Measurements from ENCODE around the gene NT5DC2.

NT5DC2 gene

GRCh38 chr3:52490035-52490938 lies 43.4 kb downstream of the NT5DC2 start:
- H3K4me3 ChIP-seq (ENCODE audit: low read depth, low read length) = no peak overlapping the region

DNA sequence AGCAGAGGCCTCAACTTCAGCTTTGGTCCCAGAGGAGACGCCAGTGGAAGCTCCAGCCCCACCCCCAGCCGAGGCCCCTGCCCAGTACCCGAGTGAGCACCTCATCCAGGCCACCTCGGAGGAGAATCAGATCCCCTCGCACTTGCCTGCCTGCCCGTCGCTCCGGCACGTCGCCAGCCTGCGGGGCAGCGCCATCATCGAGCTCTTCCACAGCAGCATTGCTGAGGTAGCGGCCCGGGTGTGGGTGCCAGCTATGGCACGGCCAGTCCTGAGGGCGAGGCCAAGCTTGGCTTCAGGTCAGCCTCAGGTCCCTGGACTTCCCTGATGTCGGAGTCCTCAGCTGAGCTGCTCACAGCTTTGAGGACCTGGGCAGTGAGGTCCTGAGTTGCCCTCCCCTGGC lies 44.2 kb downstream of the NT5DC2 start:
- no peak overlapping the region for H3K4me3 ChIP-seq (ENCODE audit: low read depth, low read length)

GRCh38 chr3:52488746-52489145 lies 44.9 kb downstream of the NT5DC2 start:
- H3K4me3 ChIP-seq (ENCODE audit: low read depth, low read length) = no peak overlapping the region

DNA sequence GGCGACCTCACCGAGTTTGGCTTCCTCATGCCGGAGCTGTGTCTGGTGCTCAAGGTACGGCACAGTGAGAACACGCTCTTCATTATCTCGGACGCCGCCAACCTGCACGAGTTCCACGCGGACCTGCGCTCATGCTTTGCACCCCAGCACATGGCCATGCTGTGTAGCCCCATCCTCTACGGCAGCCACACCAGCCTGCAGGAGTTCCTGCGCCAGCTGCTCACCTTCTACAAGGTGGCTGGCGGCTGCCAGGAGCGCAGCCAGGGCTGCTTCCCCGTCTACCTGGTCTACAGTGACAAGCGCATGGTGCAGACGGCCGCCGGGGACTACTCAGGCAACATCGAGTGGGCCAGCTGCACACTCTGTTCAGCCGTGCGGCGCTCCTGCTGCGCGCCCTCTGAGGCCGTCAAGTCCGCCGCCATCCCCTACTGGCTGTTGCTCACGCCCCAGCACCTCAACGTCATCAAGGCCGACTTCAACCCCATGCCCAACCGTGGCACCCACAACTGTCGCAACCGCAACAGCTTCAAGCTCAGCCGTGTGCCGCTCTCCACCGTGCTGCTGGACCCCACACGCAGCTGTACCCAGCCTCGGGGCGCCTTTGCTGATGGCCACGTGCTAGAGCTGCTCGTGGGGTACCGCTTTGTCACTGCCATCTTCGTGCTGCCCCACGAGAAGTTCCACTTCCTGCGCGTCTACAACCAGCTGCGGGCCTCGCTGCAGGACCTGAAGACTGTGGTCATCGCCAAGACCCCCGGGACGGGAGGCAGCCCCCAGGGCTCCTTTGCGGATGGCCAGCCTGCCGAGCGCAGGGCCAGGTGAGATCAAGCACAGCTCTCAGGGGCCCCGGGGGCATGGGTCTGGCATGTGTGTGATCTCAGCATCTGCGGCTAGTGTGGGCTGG lies 45.6 kb downstream of the NT5DC2 start:
- H3K4me3 ChIP-seq (ENCODE audit: low read depth, low read length) = no peak overlapping the region

DNA sequence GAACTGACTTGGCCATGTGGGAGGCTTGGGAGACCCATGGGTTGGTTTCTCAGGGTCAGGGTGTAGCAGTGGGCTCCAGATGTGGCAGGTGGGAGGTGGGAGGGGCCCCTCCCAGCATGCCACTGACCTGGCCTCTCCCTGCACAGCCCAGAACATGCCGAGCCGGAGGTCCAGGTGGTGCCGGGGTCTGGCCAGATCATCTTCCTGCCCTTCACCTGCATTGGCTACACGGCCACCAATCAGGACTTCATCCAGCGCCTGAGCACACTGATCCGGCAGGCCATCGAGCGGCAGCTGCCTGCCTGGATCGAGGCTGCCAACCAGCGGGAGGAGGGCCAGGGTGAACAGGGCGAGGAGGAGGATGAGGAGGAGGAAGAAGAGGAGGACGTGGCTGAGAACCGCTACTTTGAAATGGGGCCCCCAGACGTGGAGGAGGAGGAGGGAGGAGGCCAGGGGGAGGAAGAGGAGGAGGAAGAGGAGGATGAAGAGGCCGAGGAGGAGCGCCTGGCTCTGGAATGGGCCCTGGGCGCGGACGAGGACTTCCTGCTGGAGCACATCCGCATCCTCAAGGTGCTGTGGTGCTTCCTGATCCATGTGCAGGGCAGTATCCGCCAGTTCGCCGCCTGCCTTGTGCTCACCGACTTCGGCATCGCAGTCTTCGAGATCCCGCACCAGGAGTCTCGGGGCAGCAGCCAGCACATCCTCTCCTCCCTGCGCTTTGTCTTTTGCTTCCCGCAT lies 46.4 kb downstream of the NT5DC2 start:
- no peak overlapping the region for H3K4me3 ChIP-seq (ENCODE audit: low read depth, low read length)

DNA sequence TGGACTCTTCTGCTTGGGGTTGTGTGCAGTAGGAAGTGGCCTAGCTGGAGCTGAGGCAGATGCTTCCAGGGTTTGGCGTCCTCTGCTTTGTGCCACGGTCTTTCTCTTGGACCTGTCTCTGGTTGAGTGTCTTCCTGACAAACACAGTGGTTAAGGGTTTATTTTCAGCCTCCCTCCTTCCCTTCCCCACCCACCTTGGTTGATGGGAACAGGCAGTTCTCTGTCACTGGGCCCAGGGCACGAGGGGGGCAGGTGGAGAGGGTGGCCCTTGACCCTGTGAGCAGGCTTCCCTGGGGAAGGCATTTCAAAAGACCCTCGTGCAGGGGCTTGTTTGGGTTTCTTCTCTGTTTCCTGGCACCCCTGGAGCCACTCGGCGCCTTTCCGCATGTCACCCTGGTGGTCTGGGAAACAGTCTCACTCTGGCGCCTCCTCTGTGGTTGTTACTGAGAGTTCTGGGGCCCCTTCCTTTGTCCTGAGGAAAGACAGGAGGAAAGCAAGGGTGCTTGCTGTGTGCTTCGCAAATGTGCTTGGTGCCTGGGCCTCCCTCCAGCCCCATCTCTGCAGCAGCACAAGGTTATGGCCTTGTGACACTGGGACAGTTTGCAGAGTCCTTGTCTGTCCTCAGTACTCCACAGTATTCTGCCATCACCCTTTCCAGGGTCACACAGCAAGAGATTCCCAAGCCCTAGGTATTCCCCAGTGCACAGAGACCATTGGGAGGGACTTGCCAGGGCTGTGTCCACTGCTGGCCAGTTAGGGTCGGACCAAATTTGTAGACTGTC lies 48.8 kb downstream of the NT5DC2 start:
- no peak overlapping the region for H3K4me3 ChIP-seq (ENCODE audit: low read depth, low read length)

DNA sequence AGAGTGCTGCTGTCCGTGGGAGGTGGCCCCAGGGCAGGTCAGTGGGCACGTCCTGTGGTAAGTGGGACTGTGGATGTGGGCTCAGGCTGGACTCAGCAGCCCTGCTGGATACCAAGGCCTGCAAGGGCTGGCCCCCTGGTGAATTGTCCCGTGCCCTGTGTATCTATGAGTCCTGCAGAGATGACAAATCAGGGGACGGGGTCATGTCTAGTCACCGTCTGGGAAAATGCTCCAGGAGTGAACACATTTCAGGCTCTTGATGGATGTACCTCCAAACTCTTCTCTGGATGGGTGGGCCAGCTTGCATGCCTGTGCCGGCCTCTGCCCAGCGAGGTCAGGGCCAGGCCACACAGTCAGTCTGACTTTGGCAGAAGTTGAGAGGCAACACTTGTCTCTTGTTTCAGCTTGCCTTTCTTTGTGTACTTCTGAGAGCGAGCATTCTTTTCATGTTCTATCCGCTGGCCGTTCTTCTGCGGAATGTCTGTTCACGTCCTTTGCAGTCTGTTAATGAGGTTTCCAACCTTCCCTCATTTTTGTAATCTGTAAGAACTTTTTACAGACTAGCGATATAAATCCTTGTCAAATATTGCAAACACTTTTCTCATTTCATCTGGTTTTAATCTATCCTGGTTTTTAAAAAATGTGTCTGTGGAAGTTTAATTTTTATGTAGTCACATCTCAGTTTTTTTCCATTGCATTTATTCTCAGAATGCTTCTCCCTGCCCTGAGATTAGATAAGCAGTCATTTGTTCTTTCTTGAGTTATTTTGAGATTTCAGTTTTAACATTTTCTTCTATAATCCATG lies 49.9 kb downstream of the NT5DC2 start:
- H3K4me3 ChIP-seq (ENCODE audit: low read depth, low read length) = no peak overlapping the region

GRCh38 chr3:52483081-52483480 lies 50.6 kb downstream of the NT5DC2 start:
- no peak overlapping the region for H3K4me3 ChIP-seq (ENCODE audit: low read depth, low read length)

- H3K4me3 ChIP-seq (ENCODE audit: low read depth, low read length) = no peak overlapping the region
Observed at GRCh38 chr3:52481819-52482521, 51.7 kb downstream of the NT5DC2 start.

DNA sequence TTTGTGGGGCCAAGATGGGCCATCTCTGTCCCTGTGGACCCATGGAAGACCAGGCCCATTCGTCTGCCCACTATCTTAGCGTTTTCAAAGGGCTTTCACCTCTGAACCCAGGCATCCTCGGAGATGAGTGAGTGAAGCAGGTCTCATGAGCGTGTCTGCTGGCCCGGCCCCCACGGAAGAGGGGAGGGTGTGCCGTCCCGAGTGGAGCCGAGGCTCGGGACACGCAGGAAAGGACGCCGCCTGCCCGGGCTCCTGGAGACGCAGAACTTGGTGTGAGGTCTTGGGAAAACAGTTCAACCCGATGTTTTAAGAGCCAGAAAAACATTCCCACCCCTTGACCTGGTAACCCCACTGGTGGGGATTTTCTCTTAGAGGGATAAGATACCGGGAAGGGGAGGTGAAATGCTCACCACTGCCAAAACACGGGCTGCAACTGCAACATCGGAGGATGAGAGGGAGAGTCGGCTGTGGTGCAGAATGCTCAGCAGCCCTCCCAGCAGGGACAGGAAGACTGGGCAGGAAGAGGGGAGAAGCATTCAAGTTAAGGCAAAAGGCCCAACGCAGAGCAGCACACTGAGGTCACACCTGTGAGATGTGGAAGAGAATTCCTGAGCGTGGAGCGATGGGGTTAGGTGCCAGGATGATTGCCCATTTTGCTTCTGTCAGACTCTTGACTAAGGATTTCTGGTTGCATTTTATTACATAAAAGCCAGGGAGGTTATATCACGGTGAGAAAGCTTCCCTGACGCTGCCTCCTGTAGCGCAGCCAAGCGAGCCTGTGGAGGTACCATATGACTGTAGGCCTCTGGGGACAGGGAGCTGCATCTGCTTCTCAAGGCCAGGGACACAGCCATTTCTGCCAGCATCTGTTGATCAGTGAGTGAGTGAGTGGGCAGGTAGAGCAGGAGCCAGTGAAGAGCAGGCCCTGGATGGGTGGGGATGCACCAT lies 52.6 kb downstream of the NT5DC2 start:
- no peak overlapping the region for H3K4me3 ChIP-seq (ENCODE audit: low read depth, low read length)

GRCh38 chr3:52479877-52480575 lies 53.6 kb downstream of the NT5DC2 start:
- H3K4me3 ChIP-seq (ENCODE audit: low read depth, low read length) = no peak overlapping the region

DNA sequence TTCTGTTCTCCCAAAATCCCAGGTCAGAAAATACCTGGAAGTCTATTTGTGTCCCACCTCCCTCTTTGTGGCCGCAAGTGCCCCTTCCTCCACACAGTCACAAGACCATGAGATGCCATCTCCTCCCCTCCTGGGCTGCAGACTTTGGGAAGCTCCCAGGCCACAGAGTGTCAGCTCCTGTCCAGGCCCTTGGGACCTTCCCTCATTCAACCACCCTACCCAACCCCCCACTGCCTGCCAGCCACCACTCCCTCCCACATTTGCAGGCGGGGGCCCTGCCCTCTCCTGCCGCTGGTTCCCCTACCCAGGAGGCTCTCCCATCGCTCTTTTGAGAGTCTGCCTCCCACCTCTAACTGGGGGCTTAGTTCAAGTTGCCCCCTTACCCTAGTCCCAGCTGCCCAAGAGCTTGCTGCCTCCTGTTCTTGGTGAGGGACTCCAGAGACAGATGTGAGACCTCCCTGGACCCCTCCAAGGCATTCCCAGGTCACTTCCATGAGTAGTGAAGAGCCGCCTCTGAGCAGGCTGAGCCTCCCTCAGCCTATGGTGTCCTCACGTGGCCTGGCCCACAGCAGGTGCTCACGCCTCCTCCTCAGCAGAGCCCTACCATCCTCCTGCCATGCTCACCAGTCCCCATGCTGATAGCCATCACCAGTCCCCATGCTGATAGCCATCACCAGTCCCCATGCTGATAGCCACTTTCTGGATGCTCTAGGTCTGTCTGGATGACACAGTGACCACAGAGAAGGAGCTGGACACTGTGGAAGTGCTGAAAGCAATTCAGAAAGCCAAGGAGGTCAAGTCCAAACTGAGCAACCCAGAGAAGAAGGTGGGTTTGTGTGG lies 54.4 kb downstream of the NT5DC2 start:
- no peak overlapping the region for H3K4me3 ChIP-seq (ENCODE audit: low read depth, low read length)

DNA sequence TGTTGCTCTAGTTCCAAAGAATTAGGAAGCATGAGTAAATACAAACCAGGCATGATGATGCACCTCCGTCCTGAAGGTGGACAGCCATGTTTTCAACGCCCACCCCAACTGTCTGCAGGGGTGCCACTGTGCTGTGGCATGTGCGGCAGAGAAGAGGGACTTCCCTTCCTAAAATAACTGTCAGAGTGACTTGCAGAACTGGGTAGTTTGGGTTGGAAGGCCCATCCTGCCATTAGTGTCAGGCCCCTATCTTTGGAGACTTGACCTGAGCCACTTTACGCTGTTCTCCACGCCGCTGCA lies 55.9 kb downstream of the NT5DC2 start:
- H3K4me3 ChIP-seq (ENCODE audit: low read depth, low read length) = no peak overlapping the region

DNA sequence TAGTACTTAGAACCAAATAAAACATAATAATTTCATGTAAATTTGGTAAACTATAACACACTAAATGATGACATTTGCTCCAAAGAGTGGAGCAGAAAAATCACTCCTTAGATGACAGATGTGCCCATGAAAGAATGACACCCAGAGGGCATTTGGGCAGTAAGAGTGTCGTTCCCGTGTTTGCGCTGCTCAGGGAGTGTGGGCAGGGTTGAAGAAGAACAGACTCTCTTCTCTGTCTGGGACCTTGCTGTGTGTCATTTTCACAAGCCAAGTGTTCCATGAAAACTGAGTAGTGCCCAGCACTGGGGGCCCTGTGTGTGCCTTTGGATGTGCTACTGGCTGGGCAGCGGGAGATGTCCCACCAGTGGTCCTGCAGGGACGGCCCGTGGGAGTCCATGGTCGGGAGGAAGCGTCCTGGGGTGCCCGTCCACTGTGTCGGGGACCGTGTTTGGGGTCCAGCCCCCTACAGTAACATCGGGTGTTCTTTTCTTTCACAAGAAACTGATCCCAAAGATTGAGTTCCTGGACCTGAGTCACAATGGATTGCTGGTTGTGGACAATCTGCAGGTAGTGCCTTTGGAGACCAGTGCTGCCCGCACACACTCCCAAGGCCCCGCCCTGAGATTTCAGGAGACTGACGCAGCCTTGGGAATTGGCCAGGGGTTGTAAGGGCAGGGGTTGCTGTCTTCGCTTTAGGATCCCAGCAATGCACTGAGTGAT lies 56.4 kb downstream of the NT5DC2 start:
- no peak overlapping the region for H3K4me3 ChIP-seq (ENCODE audit: low read depth, low read length)
